Measurements from ENCODE around the gene ABI2. TPM values are rescaled to one million over a fixed set of nuclear protein-coding genes. Genes with fewer than 3 reads are reported as not detected.

Gene ABI2
- total RNA-seq, 1 experiment from 2014 or later: 141 TPM

GRCh38 chr2:203444738-203445137 is 116.5 kb downstream of the ABI2 start:
- TF ChIP-seq CTCF (conservative IDR thresholded peaks at IDR 0.05): no peak
- H4K5ac ChIP-seq (ENCODE audit: insufficient read length, low read depth, low read length): no peak overlapping the region
- H3K4me1 ChIP-seq (ENCODE audit: insufficient read depth, low read length): no peaks in the 10 kb centered on the region
- H3K36me3 Mint-ChIP-seq (ENCODE audit: insufficient read depth in 1 of 3, low read depth in 3 of 3): peaks cover 2 to 31% (median 29%) of the 10 kb centered on the region in 3 experiments; a peak in 5 of 7 replicates
- no peak overlapping the region for H2BK5ac ChIP-seq (ENCODE audit: insufficient read length, low read length)
- H3K23me2 ChIP-seq (ENCODE audit: insufficient read length, low read depth, low read length, poor library complexity, severe bottlenecking): no peaks in the 10 kb centered on the region
- H4K8ac ChIP-seq (replicated peaks; ENCODE audit: insufficient read length, low read depth, low read length): no peak overlapping the region
- DNase-seq: no peak
- H3K79me2 ChIP-seq (ENCODE audit: insufficient read depth, low read length): no peaks in the 10 kb centered on the region
- H3K4me2 ChIP-seq (ENCODE audit: insufficient read depth, insufficient read length, low read length): no peak overlapping the region
- H3K9me3 ChIP-seq (ENCODE audit: control insufficient read depth, low read depth, low read length): no peaks in the 10 kb centered on the region
- no CpG with 5 or more reads among the region's 7 CpGs for WGBS (ENCODE audit: extremely low coverage, insufficient read length, low lambda C conversion rate)
- no peak overlapping the region for H3K27ac ChIP-seq (ENCODE audit: insufficient read length, low read depth, low read length)
- H3T11ph ChIP-seq (ENCODE audit: low read length): no peak overlapping the region
- no peak overlapping the region for H3K23ac ChIP-seq (ENCODE audit: insufficient read length, low read depth, low read length)
- H3K4ac ChIP-seq (ENCODE audit: low read depth, low read length): no peak overlapping the region
- no peak overlapping the region for H2BK20ac ChIP-seq (ENCODE audit: low read depth, low read length, poor library complexity, severe bottlenecking)
- H2BK12ac ChIP-seq (ENCODE audit: insufficient read length, low read depth, low read length): no peak overlapping the region
- H3K27me3 Mint-ChIP-seq (ENCODE audit: low read depth): no peaks in the 10 kb centered on the region
- H3K27me3 ChIP-seq (ENCODE audit: insufficient read depth, low read length): no peaks in the 10 kb centered on the region
- H2AK5ac ChIP-seq (ENCODE audit: insufficient read length, low read length): no peak overlapping the region
- peaks cover 4 to 13% of the 10 kb centered on the region in 2 experiments for H3K4me1 Mint-ChIP-seq
- H2BK15ac ChIP-seq (ENCODE audit: low read depth, low read length): no peak overlapping the region
- no peak overlapping the region for H3K9ac ChIP-seq (ENCODE audit: extremely low read depth, insufficient read length, low read length)
- no peaks in the 10 kb centered on the region for H4K20me1 ChIP-seq (ENCODE audit: control insufficient read depth, insufficient read depth, insufficient read length)
- H3K14ac ChIP-seq (ENCODE audit: insufficient read depth, low read length): no peak overlapping the region
- no peaks in the 10 kb centered on the region for H3K9me3 Mint-ChIP-seq
- no peak overlapping the region for H3K4me3 Mint-ChIP-seq
- H3K56ac ChIP-seq (ENCODE audit: insufficient read length, low read depth, low read length): no peak overlapping the region
- H3K18ac ChIP-seq (ENCODE audit: insufficient read length, low read depth, low read length): no peak overlapping the region
- H4K91ac ChIP-seq (ENCODE audit: insufficient read length, low read depth, low read length): no peak overlapping the region
- no peak overlapping the region for H2BK120ac ChIP-seq (ENCODE audit: low read depth, low read length, poor library complexity, severe bottlenecking)
- H2AFZ ChIP-seq (ENCODE audit: low read length): no peak overlapping the region
- H3K27ac Mint-ChIP-seq: no peak overlapping the region
- no peaks in the 10 kb centered on the region for H3K79me1 ChIP-seq (ENCODE audit: insufficient read depth, low read depth, low read length, poor library complexity, severe bottlenecking)
